Stomach (tissue), 19 donors: ENCODE results near the gene CCDC14. TPM values are rescaled to one million over a fixed set of nuclear protein-coding genes. Genes with fewer than 3 reads are reported as not detected.
"Not testable (repeated sequence)": the region's sequence is repeated elsewhere in the genome, so short reads cannot be mapped to it uniquely, and the experiment has no call there.

ENCODE experiments used
- DNase-seq, 2 donors: peaks; one replicate each; pipeline versions ENCODE4 v3.0.0 to v3.0.0-alpha.2; 2013 to 2019
- H3K27ac ChIP-seq, 5 donors: fragments of 200-600 bp in 4 of 5; sonication (generic) in 4 of 5; one replicate each; pipeline ENCODE4 v1.5.1; 2013 to 2019; ENCODE audit warnings: mild to moderate bottlenecking in 1 of 5, moderate library complexity in 1 of 5
- H3K27me3 ChIP-seq, 3 donors: fragments of 200-600 bp; sonication (generic); one replicate each; pipeline ENCODE4 v1.5.1; 2017 to 2019; ENCODE audit warnings: mixed run types in 1 of 3
- H3K36me3 ChIP-seq, 4 donors: fragments of 200-600 bp; sonication (generic); 1 replicate in 3 of 4; 2 replicates in 1 of 4; pipeline ENCODE4 v1.5.1; 2016 to 2019
- H3K4me1 ChIP-seq, 4 donors: fragments of 200-600 bp; sonication (generic); one replicate each; pipeline ENCODE4 v1.5.1; 2016 to 2019
- H3K4me3 ChIP-seq, 4 donors: fragments of 200-600 bp; sonication (generic) in 3 of 4; one replicate each; pipeline ENCODE4 v1.5.1; 2016 to 2019; ENCODE audit warnings: mild to moderate bottlenecking in 1 of 4
- H3K9me3 ChIP-seq, 4 donors: fragments of 200-600 bp; sonication (generic); one replicate each; pipeline ENCODE4 v1.5.1; 2016 to 2019
- CTCF ChIP-seq, 7 experiments: fragments of 450-650 bp in 4 of 7; fragments of 200-600 bp in 3 of 7; sonication (generic) in 3 of 7; IDR thresholded peaks; one replicate each; pipeline ENCODE4 v1.5.1; 2016 to 2019; ENCODE audit warnings: antibody characterized with exemption in 7 of 7, control low read depth in 2 of 7, mild to moderate bottlenecking in 1 of 7
- EP300 ChIP-seq: sonication (generic); formaldehyde crosslinking; IDR thresholded peaks from one replicate; pipeline ENCODE4 v1.6.1; 2017; ENCODE audit warnings: antibody characterized with exemption
- POLR2A ChIP-seq, 4 donors: fragments of 450-650 bp; IDR thresholded peaks; one replicate each; pipeline ENCODE4 v1.6.1; 2016; ENCODE audit warnings: antibody characterized with exemption in 4 of 4, control low read depth in 2 of 4, mild to moderate bottlenecking in 1 of 4, moderate library complexity in 1 of 4
- POLR2AphosphoS5 ChIP-seq, 3 donors: sonication (generic); formaldehyde crosslinking; IDR thresholded peaks; one replicate each; pipeline ENCODE4 v1.6.1; 2016; ENCODE audit warnings: antibody characterized with exemption in 3 of 3
- WGBS, 5 donors: extraction: QIAGEN DNeasy Blood & Tissue Kit in 3 of 5; methylation state at CpG; one replicate each; pipeline versions ENCODE4 v1.1.5 to v1.1.7; 2013 to 2018; 5-methylcytosine and 5-hydroxymethylcytosine counted together
- intact Hi-C: fragments of 100-400 bp; cut with DNase I; formaldehyde crosslinking; loops from one replicate; pipeline ENCODE4 v1.15.1; 2023; ENCODE audit warnings: low total_unique reads
- long read RNA-seq, 10 donors: transcript quantifications; one replicate each; lab custom pipeline, GENCODE V29; 2026
- polyA plus RNA-seq, 3 donors: library from polyadenylated mRNA; stranded (reverse); fragments of 200-250 nt; gene quantifications; one replicate each; pipeline ENCODE4 v1.2.3, GENCODE V29; 2013
- total RNA-seq, 5 donors: library from RNA; depleted of rRNA; stranded (reverse); fragments of >200 nt; gene quantifications; one replicate each; pipeline versions ENCODE4 v1.1.0 to v1.2.3, GENCODE V29; 2014 to 2016
- donor health status: healthy with polysubstance abuse.
- donor health status: Bipolar disorder and iron deficiency.
- donor health status: healthy.

Gene CCDC14
- total RNA-seq (100 to 1,000 TPM in 2 of 5 donors, 10 to 100 TPM in 3; 47.3 to 127 (median 97.2) TPM), polyA plus RNA-seq (10 to 100 TPM in 1 of 3 donors, 1 to 10 TPM in 2; 3.9 to 23.6 (median 6.9) TPM)
- long read RNA-seq, donor 1, full-length matches to known transcripts = 1 of 1 reads
- long read RNA-seq, donor 1, partial matches to known transcripts = 0 of 1 reads
- long read RNA-seq, donor 1, other reads (novel, unspliced or antisense) = 0 of 1 reads
- long read RNA-seq, donor 2, full-length matches to known transcripts = 5 of 5 reads
- long read RNA-seq, donor 2, partial matches to known transcripts = 0 of 5 reads
- long read RNA-seq, donor 2, other reads (novel, unspliced or antisense) = 0 of 5 reads
- long read RNA-seq, donor 3, full-length matches to known transcripts = 1 of 1 reads
- long read RNA-seq, donor 3, partial matches to known transcripts = 0 of 1 reads
- long read RNA-seq, donor 3, other reads (novel, unspliced or antisense) = 0 of 1 reads
- long read RNA-seq, donor 4 = 0 reads
- long read RNA-seq, donor 5 = 0 reads
- long read RNA-seq, donor 6 = 0 reads
- long read RNA-seq, donor 7 = 0 reads
- long read RNA-seq, donor 8, full-length matches to known transcripts = 5 of 26 reads
- long read RNA-seq, donor 8, partial matches to known transcripts = 21 of 26 reads
- long read RNA-seq, donor 8, other reads (novel, unspliced or antisense) = 0 of 26 reads
- long read RNA-seq, donor 9, partial matches to known transcripts = 0 of 3 reads
- long read RNA-seq, donor 9, other reads (novel, unspliced or antisense) = 0 of 3 reads
- long read RNA-seq, donor 10 = 0 reads

GRCh38 chr3:123960781-123961507 is at the start of gene CCDC14:
TSS of gene CCDC14 (minus strand) at chr3:123961229. CDS start at chr3:123961173, 56 bp downstream.
- H3K4me1 ChIP-seq = peaks cover 7 to 17% (median 9%) of the 10 kb centered on the region in 4 donors
- H3K27ac ChIP-seq = peak within 1 kb of the TSS; percentile 74 to 90 (median 89)
- H3K9me3 ChIP-seq = no peaks in the 10 kb centered on the region
- TF ChIP-seq POLR2A (IDR thresholded peaks at IDR 0.05) = peak in 1 of 4 donors; percentile 45
- peak; percentile 82 to 90 (median 83) for TF ChIP-seq POLR2AphosphoS5 (IDR thresholded peaks at IDR 0.05)
- no peak for TF ChIP-seq EP300
- H3K36me3 ChIP-seq = peaks cover 0 to under 1% (median 0%) of the 10 kb centered on the region in 4 donors
- H3K4me3 ChIP-seq = peak within 1 kb of the TSS; percentile 65 to 85 (median 72)
- intact Hi-C loops = no loop called here
- WGBS, 5 donors = 0 to 1% (median 0%) methylated on average over 53 to 55 of the region's 55 CpGs
- peak; percentile 88 to 98 for DNase-seq
- H3K27me3 ChIP-seq = no peaks in the 10 kb centered on the region

- H3K36me3 ChIP-seq, H3K4me1 ChIP-seq, intact Hi-C loops, H3K27ac ChIP-seq, H3K9me3 ChIP-seq, DNase-seq, H3K4me3 ChIP-seq: not testable (repeated sequence)
- 92 to 100% (median 95%) methylated on average over 1 of the region's 1 CpG for WGBS, 5 donors
- peaks cover 0 to 12% (median 0%) of the 10 kb centered on the region in 3 donors for H3K27me3 ChIP-seq
These were observed 47.3 kb upstream of the CCDC14 start for GRCh38 chr3:124008321-124008720.

GRCh38 chr3:124007186-124007585 is 46.2 kb upstream of the CCDC14 start:
- TF ChIP-seq POLR2AphosphoS5 (IDR thresholded peaks at IDR 0.05) (no peak), CTCF (IDR thresholded peaks at IDR 0.05) (no peak), POLR2A (IDR thresholded peaks at IDR 0.05) (no peak), EP300 (no peak)
- Histone ChIP-seq H3K4me1 (no peaks in the 10 kb centered on the region), H3K9me3 (no peaks in the 10 kb centered on the region), H3K4me3 (no peak overlapping the region), H3K36me3 (no peaks in the 10 kb centered on the region), H3K27me3 (peaks cover 0 to 12% (median 0%) of the 10 kb centered on the region in 3 donors), H3K27ac (no peak overlapping the region)
- intact Hi-C loops = no loop called here
- DNase-seq = no peak
- WGBS, 5 donors = 45 to 65% (median 58%) methylated on average over 4 of the region's 4 CpGs

GRCh38 chr3:124002405-124003079 is 41.5 kb upstream of the CCDC14 start:
- H3K9me3 ChIP-seq, H3K27ac ChIP-seq, DNase-seq, H3K4me3 ChIP-seq, intact Hi-C loops, H3K36me3 ChIP-seq, H3K4me1 ChIP-seq: not testable (repeated sequence)
- 58 to 78% (median 67%) methylated on average over 2 of the region's 2 CpGs for WGBS, 5 donors
- peaks cover 0 to 27% (median 0%) of the 10 kb centered on the region in 3 donors for H3K27me3 ChIP-seq

- H3K4me3 ChIP-seq, DNase-seq, H3K36me3 ChIP-seq, intact Hi-C loops, H3K27ac ChIP-seq, H3K4me1 ChIP-seq: not testable (repeated sequence)
- 72 to 79% (median 75%) methylated on average over 6 of the region's 6 CpGs for WGBS, 5 donors
- peaks cover 0 to 12% (median 5%) of the 10 kb centered on the region in 4 donors for H3K9me3 ChIP-seq
- H3K27me3 ChIP-seq = peaks cover 0 to 27% (median 0%) of the 10 kb centered on the region in 3 donors
These were observed 40.3 kb upstream of the CCDC14 start for GRCh38 chr3:124001366-124001765.
